ENCODE measurements around the gene AIP. TPM values are rescaled to one million over a fixed set of nuclear protein-coding genes. Genes with fewer than 3 reads are reported as not detected.

AIP gene
- total RNA-seq, 1 experiment from 2014 or later = 35.6 TPM

DNA sequence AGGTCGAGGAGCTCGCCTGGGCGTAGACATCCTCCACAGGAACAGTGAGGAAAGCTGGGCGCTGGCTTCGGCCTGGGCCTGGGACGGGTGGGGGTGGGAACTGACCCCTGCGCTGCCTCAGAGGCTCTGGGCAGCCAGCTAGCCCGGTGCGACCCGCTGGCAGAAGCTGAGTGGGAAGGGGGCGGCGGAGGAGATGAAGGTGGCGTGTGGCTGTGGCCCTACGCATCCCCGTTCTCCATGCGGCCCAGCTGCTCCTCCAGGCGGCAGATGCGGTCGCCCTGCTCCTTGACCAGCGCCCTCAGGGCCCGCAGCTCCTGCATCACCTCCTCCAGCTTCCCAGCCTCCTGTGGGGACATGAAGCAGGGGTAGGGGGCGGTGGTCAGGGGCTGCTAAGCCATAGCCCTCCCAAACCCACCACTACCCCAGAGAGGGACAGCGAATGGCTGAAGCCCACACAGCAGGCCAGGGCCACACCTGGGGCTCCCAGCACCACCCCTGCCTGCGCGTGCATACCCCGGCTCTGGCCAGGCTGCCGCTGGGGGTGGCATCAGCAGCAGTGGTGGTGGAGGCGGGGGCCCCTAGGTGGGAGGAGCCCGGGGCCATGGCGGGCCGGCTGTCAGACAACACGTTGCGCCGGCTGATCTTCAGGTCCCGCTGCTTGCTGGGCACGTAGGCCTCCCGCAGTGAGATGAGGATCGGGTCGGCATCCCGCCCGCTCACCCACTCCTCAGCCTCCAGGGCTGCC is 44.5 kb upstream of the AIP start:
- no peaks in the 10 kb centered on the region; the same call in 1 of the 2 replicates for H3K27me3 Mint-ChIP-seq (ENCODE audit: low read depth)

More for the DNA sequence above, 44.5 kb upstream of the AIP start:
- no peak overlapping the region for H3K23ac ChIP-seq (ENCODE audit: insufficient read length, low read depth, low read length)
- H2BK120ac ChIP-seq (ENCODE audit: low read depth, low read length, poor library complexity, severe bottlenecking) = no peak overlapping the region
- no peak overlapping the region for H2AK5ac ChIP-seq (ENCODE audit: insufficient read length, low read length)
- no peak overlapping the region for H2BK12ac ChIP-seq (ENCODE audit: insufficient read length, low read depth, low read length)
- no peaks in the 10 kb centered on the region for H3K79me2 ChIP-seq (ENCODE audit: insufficient read depth, low read length)
- H3K27ac Mint-ChIP-seq = peak overlapping the region in 1 of 3 experiments; percentile 47; a peak in 1 of 7 replicates
- no peak overlapping the region for H4K5ac ChIP-seq (ENCODE audit: insufficient read length, low read depth, low read length)
- H3K23me2 ChIP-seq (ENCODE audit: insufficient read length, low read depth, low read length, poor library complexity, severe bottlenecking) = peaks cover 4% of the 10 kb centered on the region
- no peak overlapping the region for H3K27ac ChIP-seq (ENCODE audit: insufficient read length, low read depth, low read length)
- no peaks in the 10 kb centered on the region for H3K79me1 ChIP-seq (ENCODE audit: insufficient read depth, low read depth, low read length, poor library complexity, severe bottlenecking)
- H2BK20ac ChIP-seq (ENCODE audit: low read depth, low read length, poor library complexity, severe bottlenecking) = no peak overlapping the region
- H2BK5ac ChIP-seq (ENCODE audit: insufficient read length, low read length) = no peak overlapping the region
- no peaks in the 10 kb centered on the region for H3K27me3 ChIP-seq (ENCODE audit: insufficient read depth, low read length)
- no peak overlapping the region for H2BK15ac ChIP-seq (ENCODE audit: low read depth, low read length)
- H3T11ph ChIP-seq (ENCODE audit: low read length) = no peak overlapping the region
- no peak overlapping the region for H3K9ac ChIP-seq (ENCODE audit: extremely low read depth, insufficient read length, low read length)
- H3K56ac ChIP-seq (ENCODE audit: insufficient read length, low read depth, low read length) = no peak overlapping the region
- no peaks in the 10 kb centered on the region for H3K9me3 Mint-ChIP-seq
- no CpG with 5 or more reads among the region's 41 CpGs for WGBS (ENCODE audit: extremely low coverage, insufficient read length, low lambda C conversion rate)
- H2AFZ ChIP-seq (ENCODE audit: low read length) = no peak overlapping the region
- H3K4me2 ChIP-seq (ENCODE audit: insufficient read depth, insufficient read length, low read length) = no peak overlapping the region
- H3K36me3 Mint-ChIP-seq (ENCODE audit: insufficient read depth in 1 of 3, low read depth in 3 of 3) = peaks cover 10 to 44% (median 40%) of the 10 kb centered on the region in 3 experiments; a peak in 6 of 7 replicates
- H3K4ac ChIP-seq (ENCODE audit: low read depth, low read length) = no peak overlapping the region
- peaks cover 4 to 15% of the 10 kb centered on the region in 2 experiments for H3K4me1 Mint-ChIP-seq
- TF ChIP-seq CTCF (conservative IDR thresholded peaks at IDR 0.05) = no peak
- no peaks in the 10 kb centered on the region for H3K9me3 ChIP-seq (ENCODE audit: control insufficient read depth, low read depth, low read length)
- H3K4me3 Mint-ChIP-seq = no peak overlapping the region
- DNase-seq = peak; percentile 58
- no peak overlapping the region for H4K91ac ChIP-seq (ENCODE audit: insufficient read length, low read depth, low read length)
- no peaks in the 10 kb centered on the region; the same call in 1 of the 2 replicates for H3K4me1 ChIP-seq (ENCODE audit: insufficient read depth, low read length)
- no peak overlapping the region for H4K8ac ChIP-seq (replicated peaks; ENCODE audit: insufficient read length, low read depth, low read length)
- no peak overlapping the region for H3K18ac ChIP-seq (ENCODE audit: insufficient read length, low read depth, low read length)
- no peak overlapping the region for H3K14ac ChIP-seq (ENCODE audit: insufficient read depth, low read length)
- H4K20me1 ChIP-seq (ENCODE audit: control insufficient read depth, insufficient read depth, insufficient read length) = no peaks in the 10 kb centered on the region

Measured in H9 (cell line).